Ovary (tissue), 9 donors: ENCODE results near the gene PNPO. TPM values are rescaled to one million over a fixed set of nuclear protein-coding genes. Genes with fewer than 3 reads are reported as not detected.
A peak's percentile ranks its signal among the peaks of the same experiment; 100 is the strongest.

Experiments
- DNase-seq, 5 donors: peaks; one replicate each; pipeline ENCODE4 v3.0.0-alpha.2; 2019 to 2020
- H3K27ac ChIP-seq, 2 donors: fragments of 200-600 bp; one replicate each; pipeline versions ENCODE4 v1.5.1 to v1.8.0; 2019 to 2022
- H3K27me3 ChIP-seq: fragments of 200-600 bp; one replicate; pipeline ENCODE4 v1.8.0; 2022
- H3K36me3 ChIP-seq: fragments of 200-600 bp; sonication (generic); one replicate; pipeline ENCODE4 v1.5.1; 2019
- H3K4me1 ChIP-seq: one replicate; pipeline ENCODE4 v1.8.1; 2013; ENCODE audit warnings: mild to moderate bottlenecking, moderate library complexity; ENCODE audit not compliant: insufficient read depth
- H3K4me3 ChIP-seq: fragments of 200-600 bp; sonication (generic); one replicate; pipeline ENCODE4 v1.5.1; 2017
- H3K9me3 ChIP-seq, 2 donors: fragments of 200-600 bp in 1 of 2; sonication (generic) in 1 of 2; one replicate each; pipeline versions ENCODE4 v1.5.1 to v1.8.1; 2013 to 2019; ENCODE audit warnings: mild to moderate bottlenecking in 1 of 2, moderate library complexity in 1 of 2
- CTCF ChIP-seq, 3 donors: fragments of 450-650 bp in 2 of 3; fragments of 200-600 bp in 1 of 3; IDR thresholded peaks; one replicate each; pipeline versions ENCODE4 v1.5.1 to v1.8.0; 2016 to 2022; ENCODE audit warnings: antibody characterized with exemption in 3 of 3, mild to moderate bottlenecking in 1 of 3
- EP300 ChIP-seq: sonication (generic); formaldehyde crosslinking; IDR thresholded peaks from one replicate; pipeline ENCODE4 v1.6.1; 2017; ENCODE audit warnings: antibody characterized with exemption
- POLR2A ChIP-seq: fragments of 450-650 bp; IDR thresholded peaks from one replicate; pipeline ENCODE4 v1.6.1; 2017; ENCODE audit warnings: antibody characterized with exemption, mild to moderate bottlenecking, moderate library complexity
- WGBS, 3 donors: extraction: QIAGEN DNeasy Blood & Tissue Kit in 1 of 3; methylation state at CpG; one replicate each; pipeline versions ENCODE4 v1.1.5 to v1.1.7; 2013 to 2017; 5-methylcytosine and 5-hydroxymethylcytosine counted together
- intact Hi-C, 4 donors: fragments of 100-400 bp; cut with DNase I; formaldehyde crosslinking; loops; one replicate each; pipeline versions ENCODE4 v1.11.0 to v1.15.1; 2022 to 2023
- polyA plus RNA-seq, 2 donors: library from polyadenylated mRNA; stranded (reverse); fragments of 200-250 nt in 1 of 2; fragments of 350-450 nt in 1 of 2; fragmentation: Illumina TruSeq in 1 of 2; extraction: RNeasy Lipid Tissue Mini Kit (QIAGEN cat#74804) in 1 of 2; gene quantifications; one replicate each; pipeline ENCODE4 v1.2.3, GENCODE V29; 2013 to 2014
- total RNA-seq, 7 donors: library from RNA; depleted of rRNA in 2 of 7; stranded (reverse); fragments of >200 nt in 2 of 7; fragmentation: NEBNext Ultra II Directional in 3 of 7; extraction: Animal tissue kit (Norgen Biotek cat#: 25700) in 3 of 7; gene quantifications; one replicate each; pipeline versions ENCODE4 v1.1.0 to v1.2.4, GENCODE V29; 2016 to 2023
- donor health status: DM: no; HTN: no; CAD: no; lungs with moderate emphysema.
- donor health status: DM: no; HTN: no; CAD: no.
- donor health status: Bipolar disorder and iron deficiency.
- donor health status: DM: yes; HTN: yes; CAD: no.
- donor health status: DM: no; HTN: no; CAD: no.
- donor health status: DM: yes; HTN: yes; CAD: no.

The PNPO gene
- total and polyA plus RNA-seq, 9 donors, result 6.1 to 32.4 (median 21.8) TPM

- Histone ChIP-seq H3K4me3 (no peak overlapping the region), H3K9me3 (no peaks in the 10 kb centered on the region), H3K36me3 (no peaks in the 10 kb centered on the region), H3K4me1 (peaks cover 4% of the 10 kb centered on the region), H3K27me3 (no peaks in the 10 kb centered on the region), H3K27ac (no peak overlapping the region)
- peak in 1 of 5 donors; percentile 12 for DNase-seq
- intact Hi-C loops, result loop anchor here in 1 of 4 donors (5.0 to 10.0 kb wide), 2 partner anchors 45 to 73 kb away; partner anchors contain the start of genes CDK5RAP3 and PNPO
- TF ChIP-seq EP300 (no peak), POLR2A (no peak), CTCF (IDR thresholded peaks at IDR 0.05) (no peak)
- WGBS, 3 donors, result 78 to 88% (median 85%) methylated on average over 5 of the region's 5 CpGs
These were observed 41.7 kb upstream of the PNPO start for GRCh38 chr17:47899643-47900042.

- H3K27ac ChIP-seq, result no peak overlapping the region
- DNase-seq, result peak in 1 of 5 donors; percentile 19
- H3K9me3 ChIP-seq, result no peaks in the 10 kb centered on the region
- H3K36me3 ChIP-seq, result no peaks in the 10 kb centered on the region
- WGBS, 3 donors, result 80 to 83% (median 81%) methylated on average over 7 of the region's 7 CpGs
- TF ChIP-seq EP300 (no peak), CTCF (IDR thresholded peaks at IDR 0.05) (no peak), POLR2A (no peak)
- intact Hi-C loops, result no loop called here
- peaks cover 15% of the 10 kb centered on the region for H3K4me1 ChIP-seq
- no peaks in the 10 kb centered on the region for H3K27me3 ChIP-seq
- H3K4me3 ChIP-seq, result no peak overlapping the region
These were observed 39.9 kb upstream of the PNPO start for GRCh38 chr17:47901423-47901822.

GRCh38 chr17:47902039-47902744 lies 39.2 kb upstream of the PNPO start:
- Histone ChIP-seq H3K4me3 (no peak overlapping the region), H3K27ac (no peak overlapping the region), H3K27me3 (no peaks in the 10 kb centered on the region), H3K4me1 (peaks cover 21% of the 10 kb centered on the region), H3K9me3 (no peaks in the 10 kb centered on the region), H3K36me3 (no peaks in the 10 kb centered on the region)
- DNase-seq, result no peak
- intact Hi-C loops, result no loop called here
- TF ChIP-seq EP300 (no peak), POLR2A (no peak), CTCF (IDR thresholded peaks at IDR 0.05) (no peak)
- 61 to 68% (median 67%) methylated on average over 4 of the region's 4 CpGs for WGBS, 3 donors

- 3 to 13% (median 11%) methylated on average over 8 of the region's 8 CpGs for WGBS, 3 donors
- peak; percentile 76 to 82 (median 81) for DNase-seq
- TF ChIP-seq EP300 (no peak), POLR2A (no peak), CTCF (IDR thresholded peaks at IDR 0.05) (no peak)
- H3K4me3 ChIP-seq, result no peak overlapping the region
- no peaks in the 10 kb centered on the region for H3K36me3 ChIP-seq
- peak overlapping the region in 1 of 2 donors; percentile 64 for H3K27ac ChIP-seq
- H3K9me3 ChIP-seq, result no peaks in the 10 kb centered on the region
- intact Hi-C loops, result no loop called here
- peaks cover 22% of the 10 kb centered on the region for H3K4me1 ChIP-seq
- H3K27me3 ChIP-seq, result no peaks in the 10 kb centered on the region
These were observed 36.1 kb upstream of the PNPO start for GRCh38 chr17:47905221-47905733.
